ENCODE results near the gene RNF114.

GRCh38 chr20:49966861-49967260, 30.7 kb downstream of the RNF114 start:
- TF ChIP-seq CTCF (conservative IDR thresholded peaks at IDR 0.05) (no peak), ZFX (IDR thresholded peaks at IDR 0.05) (no peak)

Measured in C4-2B (cell line).